ENCODE results near the gene FOXK1.

GRCh38 chr7:4699841-4700240 is 17.7 kb downstream of the FOXK1 start:
- TF ChIP-seq POLR2AphosphoS5 (IDR thresholded peaks at IDR 0.05) (peak in 1 of 2 donors; percentile 43), CTCF (IDR thresholded peaks at IDR 0.05) (no peak)

Measured in upper lobe of left lung (tissue), 4 donors.